ENCODE data around the gene CRADD. TPM values are rescaled to one million over a fixed set of nuclear protein-coding genes. Genes with fewer than 3 reads are reported as not detected.

The CRADD gene
- total and polyA plus RNA-seq, 2 of the 4 experiments (the other 2 are of a cell fraction): 11.1 to 14.0 TPM

DNA sequence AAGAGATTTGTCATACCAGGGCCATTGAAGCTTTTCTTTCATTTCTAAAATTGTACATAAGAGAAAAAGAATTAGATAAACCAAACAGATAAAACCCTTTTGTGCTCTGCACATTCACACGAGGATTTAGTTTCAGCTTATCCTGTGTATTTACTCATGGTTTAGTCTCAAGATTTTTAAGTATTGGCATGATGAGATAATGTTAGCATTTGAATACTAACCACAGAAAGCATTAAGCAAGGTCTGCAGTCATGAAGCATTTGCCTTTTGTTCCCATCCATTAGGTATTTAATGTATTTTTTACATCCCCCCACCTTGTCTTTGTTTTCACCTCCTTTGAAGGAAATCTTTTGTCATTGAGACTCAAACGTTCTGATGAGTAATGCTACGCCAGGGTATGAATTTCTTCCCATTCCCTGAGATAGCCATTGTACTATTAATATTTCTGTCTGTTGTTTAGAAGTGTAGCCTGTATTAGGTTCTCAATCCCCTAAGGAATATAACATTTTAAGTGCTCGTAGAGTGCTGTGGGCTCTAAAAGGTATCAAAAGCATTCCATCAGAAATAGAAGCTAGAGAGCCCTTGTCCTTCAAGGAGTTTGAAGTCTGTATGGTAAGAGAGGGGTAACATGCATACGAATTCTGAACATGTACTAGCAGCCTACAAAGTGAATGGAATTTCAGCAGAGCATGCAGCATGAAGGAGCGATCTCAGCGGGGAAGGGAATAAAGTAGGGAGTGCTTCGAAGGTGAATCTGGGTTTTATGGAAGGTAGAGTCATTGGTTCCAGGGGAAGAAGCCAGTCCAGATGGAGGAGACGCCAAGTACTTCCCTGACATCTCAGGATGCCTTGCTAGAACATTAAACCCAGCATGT, 22.3 kb downstream of the CRADD start:
- Histone ChIP-seq H3K36me3 (ENCODE audit: control insufficient read depth, insufficient read depth, low read length) (no peaks in the 10 kb centered on the region), H4K8ac (ENCODE audit: low read depth in 2 of 2, low read length in 2 of 2) (peak overlapping the region in 1 of 2 experiments; percentile 67; a peak in 1 of 4 replicates), H2BK20ac (ENCODE audit: low read depth, low read length) (peak overlapping the region; percentile 73), H3K9me3 (ENCODE audit: control insufficient read depth, insufficient read depth, low read length) (no peaks in the 10 kb centered on the region), H3K4me1 (ENCODE audit: control insufficient read depth, insufficient read depth, low read length) (peaks cover 16% of the 10 kb centered on the region), H4K91ac (ENCODE audit: insufficient read depth, low read depth, low read length) (peak overlapping the region; percentile 6; the same call in 1 of the 2 replicates), H2AK9ac (replicated peaks; ENCODE audit: low read depth, low read length, poor library complexity) (no peak overlapping the region), H3K9me1 (ENCODE audit: insufficient read depth, low read length) (peaks cover 15% of the 10 kb centered on the region), H3K79me1 (ENCODE audit: low read depth in 1 of 2, low read length in 2 of 2) (peaks cover 16 to 40% of the 10 kb centered on the region in 2 experiments), H2AK5ac (ENCODE audit: low read depth, low read length) (peak overlapping the region; percentile 87), H3K23ac (ENCODE audit: low read depth, low read length) (peak overlapping the region; percentile 73), H3K27me3 (ENCODE audit: control insufficient read depth, insufficient read depth, low read length) (no peaks in the 10 kb centered on the region), H2BK120ac (ENCODE audit: low read depth, low read length) (peak overlapping the region; percentile 86), H3K4me2 (ENCODE audit: low read depth, low read length) (peak overlapping the region; percentile 57; the same call in 1 of the 2 replicates), H3K18ac (ENCODE audit: low read depth, low read length) (peak overlapping the region; percentile 13; the same call in 1 of the 2 replicates), H3K4ac (ENCODE audit: low read depth, low read length) (peak overlapping the region; percentile 86), H2BK5ac (ENCODE audit: low read depth, low read length, poor library complexity, severe bottlenecking) (peak overlapping the region; percentile 67), H3K4me3 (ENCODE audit: insufficient read depth, low read depth, low read length) (no peak overlapping the region), H3K9ac (ENCODE audit: low read depth, low read length) (no peak overlapping the region), H2BK15ac (ENCODE audit: low read depth, low read length) (peak overlapping the region; percentile 37; the same call in 2 of the 3 replicates), H2AFZ (replicated peaks; ENCODE audit: low read length, poor library complexity) (no peak overlapping the region), H4K20me1 (ENCODE audit: insufficient read depth, low read length) (no peaks in the 10 kb centered on the region), H3K14ac (replicated peaks; ENCODE audit: low read depth, low read length) (peak overlapping the region; percentile 81), H3K56ac (ENCODE audit: extremely low read depth, insufficient read depth, low read length) (no peak overlapping the region), H4K5ac (ENCODE audit: low read depth, low read length) (no peak overlapping the region; the same call in 1 of the 2 replicates), H3K27ac (ENCODE audit: insufficient read depth, low read length) (no peak overlapping the region)
- ATAC-seq (ENCODE audit: low read depth) (peak; percentile 79), DNase-seq (peak; percentile 93)
- 90% methylated on average over 2 of the region's 9 CpGs; no CpG with 5 or more reads in 1 of the 2 experiments for WGBS, 2 experiments (ENCODE audit: extremely low coverage in 2 of 2, insufficient read length in 1 of 2)
- intact Hi-C loops (cut with micrococcal nuclease): loop anchor here (5.0 kb wide), 1 partner anchor 43 kb away; no protein-coding TSS in a partner anchor
- BruUV-seq (replicated peaks): no TSS peak
- dilution Hi-C loops (cut with HindIII; ENCODE audit: low sequenced_read_pairs, unreplicated experiment): no loop called here
- POLR2A ChIA-PET (ENCODE audit: unreplicated experiment): interaction anchor here (0.6 kb wide), 1 partner anchor 9 kb away, joined by 3 read pairs; no protein-coding TSS in a partner anchor
- in situ Hi-C loops (cut with MboI; ENCODE audit: low sequenced_read_pairs): no loop called here
- TF ChIP-seq CEBPB (IDR thresholded peaks at IDR 0.05; ENCODE audit: low read depth, low read length) (peak; percentile 89), USF2 (IDR thresholded peaks at IDR 0.05; ENCODE audit: low read depth, low read length) (no peak), FOS (IDR thresholded peaks at IDR 0.05; ENCODE audit: low read depth, low read length) (peak; percentile 44; the same call in 1 of the 2 replicates), NFE2L2 (IDR thresholded peaks at IDR 0.05; ENCODE audit: low read depth, low read length) (no peak)
- CTCF ChIA-PET: interaction anchor here (0.8 kb wide), 1 partner anchor 14 kb away, joined by 3 read pairs; no protein-coding TSS in a partner anchor

Measured in IMR-90 (cell line).